Upper lobe of left lung (tissue), 6 donors: ENCODE data around the gene PPAN. TPM values are rescaled to one million over a fixed set of nuclear protein-coding genes. Genes with fewer than 3 reads are reported as not detected.

Experiments used
- ATAC-seq, 2 donors: fragments of 200-7000 bp; cut with Tn5 transposase; one replicate each; pipeline ENCODE4 v1.9.1; 2022; ENCODE audit warnings: mild to moderate bottlenecking in 2 of 2, moderate library complexity in 2 of 2; ENCODE audit not compliant: low FRiP score in 2 of 2
- DNase-seq, 2 donors: peaks; one replicate each; pipeline ENCODE4 v3.0.0-alpha.2; 2019 to 2020
- H3K27ac ChIP-seq, 4 donors: fragments of 200-600 bp; sonication (generic); one replicate each; pipeline ENCODE4 v1.5.1; 2016 to 2019
- H3K27me3 ChIP-seq, 4 donors: fragments of 200-600 bp; sonication (generic); one replicate each; pipeline ENCODE4 v1.5.1; 2017 to 2019
- H3K36me3 ChIP-seq, 4 donors: fragments of 200-600 bp; sonication (generic); one replicate each; pipeline ENCODE4 v1.5.1; 2016 to 2019
- H3K4me1 ChIP-seq, 4 donors: fragments of 200-600 bp; sonication (generic); one replicate each; pipeline ENCODE4 v1.5.1; 2018 to 2019
- H3K4me3 ChIP-seq, 4 donors: fragments of 200-600 bp; sonication (generic); one replicate each; pipeline ENCODE4 v1.5.1; 2017 to 2019; ENCODE audit warnings: mild to moderate bottlenecking in 2 of 4, moderate library complexity in 1 of 4
- H3K9me3 ChIP-seq, 4 donors: fragments of 200-600 bp; sonication (generic); one replicate each; pipeline ENCODE4 v1.5.1; 2018 to 2019
- CTCF ChIP-seq, 6 experiments: fragments of 450-650 bp in 4 of 6; fragments of 200-600 bp in 2 of 6; sonication (generic) in 2 of 6; IDR thresholded peaks; one replicate each; pipeline ENCODE4 v1.5.1; 2016 to 2019; ENCODE audit warnings: antibody characterized with exemption in 6 of 6
- EP300 ChIP-seq, 4 donors: sonication (generic); formaldehyde crosslinking; IDR thresholded peaks; one replicate each; pipeline ENCODE4 v1.5.1; 2017; ENCODE audit warnings: antibody characterized with exemption in 4 of 4, control low read depth in 2 of 4
- POLR2A ChIP-seq, 4 donors: fragments of 450-650 bp; IDR thresholded peaks; one replicate each; pipeline ENCODE4 v1.5.1; 2016 to 2017; ENCODE audit warnings: antibody characterized with exemption in 4 of 4, mild to moderate bottlenecking in 2 of 4
- POLR2AphosphoS5 ChIP-seq, 2 donors: sonication (generic); formaldehyde crosslinking; IDR thresholded peaks; one replicate each; pipeline ENCODE4 v1.5.1; 2017; ENCODE audit warnings: antibody characterized with exemption in 2 of 2
- WGBS, 2 donors: methylation state at CpG; one replicate each; pipeline ENCODE4 v1.1.5; 2017 to 2018; 5-methylcytosine and 5-hydroxymethylcytosine counted together
- total RNA-seq, 6 donors: library from RNA; depleted of rRNA in 4 of 6; stranded (reverse); fragments of >200 nt in 4 of 6; gene quantifications; one replicate each; pipeline versions ENCODE4 v1.1.0 to v1.2.1, GENCODE V29; 2016 to 2021
- donor health status: DM: no; HTN: no; CAD: no; lungs with moderate emphysema.
- donor health status: DM: no; HTN: yes; CAD: no; lungs with severe emphysema.

The PPAN gene
- total RNA-seq, 6 donors from 2014 or later: 18.3 to 46.8 (median 37.8) TPM

DNA sequence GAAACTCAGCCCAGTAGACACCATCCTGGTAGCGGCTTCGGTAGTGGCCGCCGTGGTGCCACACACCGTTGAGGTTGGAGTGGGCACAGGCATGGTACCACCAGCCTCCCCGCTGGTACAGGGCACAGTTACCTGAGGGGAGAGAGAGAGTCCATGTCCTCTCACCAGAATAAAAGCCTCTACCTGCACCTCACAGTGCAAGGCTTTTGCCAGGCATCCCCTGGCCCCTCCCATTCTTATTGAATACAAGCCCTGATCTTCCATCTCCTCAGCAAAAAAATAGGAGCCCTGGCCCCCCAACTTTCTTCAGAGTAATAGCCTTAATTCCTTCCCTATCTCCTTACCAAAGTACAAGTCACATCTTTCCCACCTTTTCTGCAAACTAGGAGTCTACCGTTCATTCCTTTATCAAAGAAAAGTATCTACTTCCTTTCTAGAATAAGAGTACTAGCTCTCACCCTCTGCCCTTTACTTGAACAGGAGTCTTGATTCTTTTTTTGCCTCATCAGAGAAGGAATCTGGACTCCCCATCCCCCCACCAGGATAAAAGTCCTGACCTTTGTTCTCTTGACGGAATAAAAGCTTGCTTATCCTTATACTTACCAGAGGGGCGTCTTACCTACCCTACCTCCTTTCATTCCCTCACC lies 13.4 kb upstream of the PPAN start:
- 88 to 95% methylated on average over 9 of the region's 9 CpGs for whole genome bisulfite sequencing, 2 donors
- H3K4me3 ChIP-seq: no peak overlapping the region
- no peaks in the 10 kb centered on the region for H3K9me3 ChIP-seq
- H3K4me1 ChIP-seq: peaks cover 7 to 15% (median 11%) of the 10 kb centered on the region in 4 donors
- H3K27ac ChIP-seq: no peak overlapping the region
- no peaks in the 10 kb centered on the region for H3K27me3 ChIP-seq
- DNase-seq: no peak
- H3K36me3 ChIP-seq: peaks cover 0 to 45% (median 26%) of the 10 kb centered on the region in 4 donors
- ATAC-seq: no peak
- no peak for TF ChIP-seq CTCF (IDR thresholded peaks at IDR 0.05)
- TF ChIP-seq EP300 (IDR thresholded peaks at IDR 0.05): no peak
- TF ChIP-seq POLR2AphosphoS5 (IDR thresholded peaks at IDR 0.05): no peak
- no peak for TF ChIP-seq POLR2A (IDR thresholded peaks at IDR 0.05)

DNA sequence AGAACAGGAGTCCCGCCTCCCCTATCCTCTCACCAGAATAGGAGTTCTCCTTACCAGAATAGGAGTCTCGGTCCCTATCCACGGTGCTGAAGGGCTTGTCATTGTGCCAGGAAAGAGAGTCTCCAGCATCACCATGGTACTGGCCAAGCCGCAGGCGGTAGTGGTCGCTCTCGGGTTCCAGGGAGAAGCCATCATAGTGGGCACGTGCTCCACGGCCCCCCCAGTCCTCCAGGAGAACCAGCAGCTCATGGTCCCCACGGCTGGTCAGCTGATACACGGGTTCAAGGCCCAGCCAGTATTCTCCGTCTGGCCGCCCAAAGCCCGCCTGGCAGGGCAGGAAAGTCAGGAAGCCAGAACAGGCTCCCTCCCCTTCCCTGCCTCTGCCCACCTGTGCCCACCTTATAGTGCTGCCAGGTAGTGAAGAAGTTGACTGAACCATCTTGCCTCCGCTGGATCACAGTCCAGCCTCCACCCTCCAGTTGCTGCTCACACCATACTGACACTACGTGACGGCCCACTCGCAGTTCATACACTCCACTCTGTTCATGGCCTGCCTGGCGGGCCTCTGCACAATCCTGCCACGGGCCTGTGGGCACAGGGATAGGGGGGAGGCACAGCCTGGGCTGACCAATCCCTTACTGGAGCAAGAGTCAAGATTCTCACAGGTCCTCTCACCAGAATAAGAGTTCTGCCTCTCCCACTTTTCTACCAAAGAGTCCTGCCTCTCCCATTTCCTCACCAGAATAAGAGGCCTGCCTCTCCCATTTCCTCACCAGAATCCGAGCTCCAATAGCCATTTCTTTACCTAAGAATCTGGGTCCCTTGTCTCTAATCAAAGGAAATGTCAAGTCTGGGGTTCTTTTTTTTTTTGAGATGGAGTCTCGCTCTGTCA lies 12.6 kb upstream of the PPAN start:
- Histone ChIP-seq H3K36me3 (peaks cover 0 to 45% (median 26%) of the 10 kb centered on the region in 4 donors), H3K9me3 (no peaks in the 10 kb centered on the region), H3K27me3 (no peaks in the 10 kb centered on the region), H3K27ac (no peak overlapping the region), H3K4me1 (peaks cover 7 to 15% (median 11%) of the 10 kb centered on the region in 4 donors), H3K4me3 (no peak overlapping the region)
- WGBS, 2 donors: 90 to 92% methylated on average over 16 to 21 of the region's 22 CpGs
- no peak for ATAC-seq
- DNase-seq: peak in 1 of 2 donors; percentile 50
- TF ChIP-seq CTCF (IDR thresholded peaks at IDR 0.05) (no peak), POLR2A (IDR thresholded peaks at IDR 0.05) (no peak), POLR2AphosphoS5 (IDR thresholded peaks at IDR 0.05) (no peak), EP300 (IDR thresholded peaks at IDR 0.05) (no peak)

DNA sequence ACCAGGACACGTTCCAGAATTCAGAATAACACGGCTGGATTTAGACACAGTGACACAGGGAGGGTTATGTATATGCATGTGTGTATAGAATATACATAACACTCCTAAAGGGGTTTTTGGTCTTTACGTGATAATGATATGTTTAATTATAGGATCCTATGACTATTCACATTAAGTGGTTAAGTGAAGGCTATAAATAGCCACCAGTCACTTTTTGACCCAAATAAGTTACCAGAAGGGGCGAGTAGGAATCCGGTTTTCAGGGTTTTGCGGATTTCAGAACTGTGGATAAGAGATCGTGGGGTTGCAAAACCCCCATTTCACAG lies 10.6 kb upstream of the PPAN start:
- Histone ChIP-seq H3K9me3 (no peaks in the 10 kb centered on the region), H3K36me3 (peaks cover 0 to 30% (median 19%) of the 10 kb centered on the region in 4 donors), H3K27me3 (no peaks in the 10 kb centered on the region), H3K4me1 (peaks cover 7 to 15% (median 11%) of the 10 kb centered on the region in 4 donors), H3K4me3 (peak overlapping the region in 3 of 4 donors; percentile 33 to 61 (median 54)), H3K27ac (peak overlapping the region; percentile 17 to 83 (median 66))
- ATAC-seq (no peak), DNase-seq (no peak)
- TF ChIP-seq POLR2A (IDR thresholded peaks at IDR 0.05): no peak
- no peak for TF ChIP-seq EP300 (IDR thresholded peaks at IDR 0.05)
- 43 to 58% methylated on average over 6 to 7 of the region's 7 CpGs for WGBS, 2 donors

DNA sequence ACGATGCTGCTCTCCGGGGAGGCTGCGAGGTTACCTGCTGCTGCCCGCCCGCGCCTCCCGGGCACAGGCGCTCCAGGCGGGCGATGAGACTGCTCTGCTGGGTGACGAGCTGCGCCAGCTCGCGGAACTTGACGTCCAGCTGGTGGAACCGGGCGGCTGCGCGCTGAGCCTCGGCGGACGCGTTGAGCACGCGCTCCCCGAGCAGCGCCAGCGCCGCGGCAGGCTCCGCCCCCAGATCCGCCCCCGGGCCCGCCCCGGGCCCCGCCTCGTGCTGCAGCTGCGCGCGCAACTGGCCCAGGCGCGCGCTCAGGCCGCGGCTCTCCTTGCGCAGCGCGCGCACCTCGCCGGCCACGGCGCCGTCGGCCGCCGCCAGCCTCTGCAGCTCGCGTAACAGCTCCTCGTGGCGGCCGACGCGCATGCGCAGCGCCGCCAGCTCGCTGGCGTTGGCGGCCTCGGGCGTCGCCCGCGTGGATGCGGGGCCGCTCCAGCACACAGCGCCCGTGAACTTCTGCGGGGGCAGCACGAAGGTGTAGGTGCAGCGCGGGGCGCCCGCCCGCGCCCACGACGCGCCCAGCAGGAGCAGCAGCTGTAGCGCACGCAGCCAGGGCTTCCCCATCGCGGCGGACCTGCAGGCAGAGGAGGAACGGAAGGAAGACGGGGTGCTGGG lies 10.1 kb upstream of the PPAN start:
- no peaks in the 10 kb centered on the region for H3K27me3 ChIP-seq
- peaks cover 0 to 26% (median 15%) of the 10 kb centered on the region in 4 donors for H3K36me3 ChIP-seq
- H3K27ac ChIP-seq: peak overlapping the region; percentile 60 to 83 (median 78)
- H3K4me3 ChIP-seq: peak overlapping the region; percentile 28 to 61 (median 57)
- 20 to 30% methylated on average over 3 to 15 of the region's 97 CpGs for WGBS, 2 donors
- peak; percentile 91 to 99 for DNase-seq
- peaks cover 7 to 15% (median 11%) of the 10 kb centered on the region in 4 donors for H3K4me1 ChIP-seq
- no peaks in the 10 kb centered on the region for H3K9me3 ChIP-seq
- ATAC-seq: peak; percentile 91 to 94
- TF ChIP-seq POLR2AphosphoS5 (IDR thresholded peaks at IDR 0.05) (peak in 1 of 2 donors; percentile 34), POLR2A (IDR thresholded peaks at IDR 0.05) (peak in 1 of 4 donors; percentile 79), EP300 (IDR thresholded peaks at IDR 0.05) (no peak), CTCF (IDR thresholded peaks at IDR 0.05) (peak in 5 of 6 experiments; percentile 6 to 52 (median 29))

- no peak for ATAC-seq
- peaks cover 0 to 21% (median 11%) of the 10 kb centered on the region in 4 donors for H3K36me3 ChIP-seq
- no peak for DNase-seq
- no peaks in the 10 kb centered on the region for H3K27me3 ChIP-seq
- H3K9me3 ChIP-seq: no peaks in the 10 kb centered on the region
- H3K4me1 ChIP-seq: peaks cover 7 to 15% (median 11%) of the 10 kb centered on the region in 4 donors
- WGBS, 2 donors: 34 to 43% methylated on average over 16 to 26 of the region's 26 CpGs
- H3K4me3 ChIP-seq: peak overlapping the region; percentile 28 to 61 (median 57)
- TF ChIP-seq EP300 (IDR thresholded peaks at IDR 0.05) (no peak), CTCF (IDR thresholded peaks at IDR 0.05) (no peak), POLR2A (IDR thresholded peaks at IDR 0.05) (no peak), POLR2AphosphoS5 (IDR thresholded peaks at IDR 0.05) (no peak)
- peak overlapping the region; percentile 40 to 83 (median 70) for H3K27ac ChIP-seq
Measured at GRCh38 chr19:10096615-10096963, 9.6 kb upstream of the PPAN start.
